ENCODE measurements around the gene ADSS1.
"Not testable (repeated sequence)": the region's sequence is repeated elsewhere in the genome, so short reads cannot be mapped to it uniquely, and the experiment has no call there.

ADSS1 gene

DNA sequence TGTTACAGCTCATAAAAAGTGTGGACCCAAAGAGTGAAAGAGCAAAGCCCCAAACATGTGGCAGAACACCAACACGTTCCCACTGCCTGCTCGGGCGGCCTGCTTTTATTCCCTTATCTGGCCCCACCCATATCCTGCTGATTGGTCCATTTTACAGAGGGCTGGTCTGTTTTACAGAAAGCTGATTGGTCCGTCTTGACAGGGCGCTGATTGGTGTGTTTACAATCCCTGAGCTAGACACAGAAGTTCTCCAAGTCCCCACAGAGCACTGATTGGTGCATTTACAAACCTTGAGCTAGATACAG, 26.7 kb downstream of the ADSS1 start:
- H3K4me3 ChIP-seq (ENCODE audit: insufficient read depth, low read depth, low read length); H3K27me3 ChIP-seq (ENCODE audit: control insufficient read depth, insufficient read depth, low read length, poor library complexity, severe bottlenecking); H3K27ac ChIP-seq (ENCODE audit: insufficient read depth, low read depth, low read length, poor library complexity, severe bottlenecking); H3K9me3 ChIP-seq (ENCODE audit: control insufficient read depth, low read length): not testable (repeated sequence)
- peaks cover 14% of the 10 kb centered on the region for H3K4me1 ChIP-seq (ENCODE audit: control insufficient read depth, insufficient read depth, low read length)
- WGBS, 2 experiments = 93 to 96% methylated on average over 5 of the region's 5 CpGs
- peaks cover 10% of the 10 kb centered on the region for H3K36me3 ChIP-seq (ENCODE audit: control insufficient read depth, insufficient read depth, low read length)

DNA sequence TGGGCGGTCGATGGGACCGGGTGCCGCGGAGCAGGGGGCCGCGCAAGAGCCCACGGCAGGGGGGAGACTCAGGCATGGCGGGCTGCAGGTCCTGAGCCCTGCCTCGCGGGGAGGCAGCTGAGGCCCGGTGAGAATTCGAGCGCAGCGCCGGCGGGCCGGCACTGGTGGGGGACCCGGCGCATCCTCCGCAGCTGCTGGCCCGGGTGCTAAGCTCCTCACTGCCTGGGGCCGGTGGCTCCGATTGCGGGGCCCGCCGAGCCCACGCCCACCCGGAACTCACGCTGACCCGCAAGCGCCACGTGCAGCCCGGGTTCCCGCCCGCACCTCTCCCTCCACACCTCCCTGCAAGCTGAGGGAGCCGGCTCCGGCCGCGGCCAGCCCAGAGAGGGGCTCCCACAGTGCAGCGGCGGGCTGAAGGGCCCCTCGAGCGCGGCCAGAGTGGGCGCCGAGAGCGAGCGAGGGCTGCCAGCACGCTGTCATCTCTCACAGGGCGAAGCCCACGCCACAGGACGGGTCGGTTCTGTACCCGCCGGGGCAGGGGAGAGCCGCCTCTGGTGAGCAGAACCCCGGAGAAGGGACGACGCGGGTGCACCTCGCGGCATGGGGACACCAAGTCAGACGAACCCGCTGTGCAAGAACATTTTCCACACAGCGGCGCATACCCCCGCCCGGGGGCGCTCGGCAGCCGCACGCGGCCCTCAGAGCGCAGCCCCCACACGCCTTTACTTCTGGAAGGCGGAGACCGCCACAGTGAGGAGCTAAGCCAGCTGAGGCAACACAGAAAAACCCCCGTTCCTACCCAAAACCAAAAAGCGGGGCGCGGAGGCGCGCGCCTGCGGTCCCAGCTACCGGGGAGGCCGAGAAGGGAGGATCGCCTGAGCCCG, 27.8 kb downstream of the ADSS1 start:
- Histone ChIP-seq H3K36me3 (ENCODE audit: control insufficient read depth, insufficient read depth, low read length) (peaks cover 21% of the 10 kb centered on the region), H3K27ac (ENCODE audit: insufficient read depth, low read depth, low read length, poor library complexity, severe bottlenecking) (peak overlapping the region; percentile 45), H3K4me1 (ENCODE audit: control insufficient read depth, insufficient read depth, low read length) (peaks cover 14% of the 10 kb centered on the region), H3K4me3 (ENCODE audit: insufficient read depth, low read depth, low read length) (peak overlapping the region; percentile 33), H3K27me3 (ENCODE audit: control insufficient read depth, insufficient read depth, low read length, poor library complexity, severe bottlenecking) (no peaks in the 10 kb centered on the region), H3K9me3 (ENCODE audit: control insufficient read depth, low read length) (no peaks in the 10 kb centered on the region)
- WGBS, 2 experiments = 91 to 93% methylated on average over 90 of the region's 90 CpGs

DNA sequence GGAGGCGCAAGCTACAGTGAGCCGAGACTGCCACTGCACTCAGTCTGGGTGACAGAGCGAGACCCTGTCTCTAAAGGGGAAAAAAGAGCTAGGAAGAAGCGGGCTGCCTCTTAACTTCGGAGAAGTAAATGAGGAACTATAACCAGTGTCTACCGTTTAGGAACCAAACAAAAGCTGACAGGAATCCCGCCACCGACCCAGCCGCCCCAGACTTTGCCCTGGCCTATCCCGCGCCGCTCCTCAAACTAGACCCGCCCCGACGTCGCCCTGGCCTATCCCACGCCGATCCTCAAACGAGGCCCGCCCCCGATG, 28.4 kb downstream of the ADSS1 start:
- Histone ChIP-seq H3K4me3 (ENCODE audit: insufficient read depth, low read depth, low read length) (peak overlapping the region; percentile 33), H3K27me3 (ENCODE audit: control insufficient read depth, insufficient read depth, low read length, poor library complexity, severe bottlenecking) (no peaks in the 10 kb centered on the region), H3K36me3 (ENCODE audit: control insufficient read depth, insufficient read depth, low read length) (peaks cover 21% of the 10 kb centered on the region), H3K9me3 (ENCODE audit: control insufficient read depth, low read length) (no peaks in the 10 kb centered on the region), H3K4me1 (ENCODE audit: control insufficient read depth, insufficient read depth, low read length) (peaks cover 14% of the 10 kb centered on the region), H3K27ac (ENCODE audit: insufficient read depth, low read depth, low read length, poor library complexity, severe bottlenecking) (peak overlapping the region; percentile 45)
- 11% methylated on average over 21 of the region's 21 CpGs for WGBS, 2 experiments

DNA sequence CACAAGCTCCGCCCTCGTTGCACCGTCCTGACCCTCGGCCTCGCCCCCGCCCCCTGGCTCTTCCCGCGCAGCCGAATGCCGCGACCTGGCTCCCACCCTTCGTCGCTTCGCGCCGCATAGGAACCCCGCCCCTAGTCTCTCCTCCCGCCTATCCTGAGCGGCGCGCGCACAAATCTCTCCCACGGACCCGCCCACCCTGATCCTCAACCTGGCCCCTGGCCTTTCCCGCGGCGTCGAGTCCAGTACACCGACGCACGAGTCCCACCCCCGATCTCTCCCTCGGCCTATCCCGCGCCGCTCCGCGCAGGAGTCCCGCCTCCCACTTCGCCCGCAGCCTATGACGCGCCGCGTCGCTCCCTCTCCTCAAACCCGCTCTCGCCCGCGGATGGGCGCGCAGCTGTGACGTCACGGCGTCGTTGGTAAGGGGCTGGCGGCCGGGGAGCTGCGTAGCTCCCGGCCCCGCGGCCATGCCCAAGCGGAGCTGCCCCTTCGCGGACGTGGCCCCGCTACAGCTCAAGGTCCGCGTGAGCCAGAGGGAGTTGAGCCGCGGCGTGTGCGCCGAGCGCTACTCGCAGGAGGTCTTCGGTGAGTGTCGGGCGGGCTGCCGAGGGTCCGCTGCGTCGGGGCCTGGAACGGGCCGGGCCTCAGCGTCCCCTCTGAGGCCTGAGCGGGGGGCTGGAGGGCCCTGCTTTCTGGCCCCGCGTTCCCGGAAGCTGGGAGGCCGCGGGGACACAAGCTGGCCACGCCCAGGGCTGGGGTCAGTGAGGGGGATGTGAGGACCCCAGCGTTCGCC, 28.9 kb downstream of the ADSS1 start, which contains the start of gene SIVA1:
TSS of gene SIVA1 (plus strand) at position 413 of the 793 bp plus-strand sequence. CDS start at position 468, 55 bp downstream.
- H3K4me3 ChIP-seq (ENCODE audit: insufficient read depth, low read depth, low read length) = peak within 1 kb of the TSS; percentile 76
- no peaks in the 10 kb centered on the region for H3K9me3 ChIP-seq (ENCODE audit: control insufficient read depth, low read length)
- peaks cover 24% of the 10 kb centered on the region for H3K36me3 ChIP-seq (ENCODE audit: control insufficient read depth, insufficient read depth, low read length)
- H3K27me3 ChIP-seq (ENCODE audit: control insufficient read depth, insufficient read depth, low read length, poor library complexity, severe bottlenecking) = no peaks in the 10 kb centered on the region
- peaks cover 14% of the 10 kb centered on the region for H3K4me1 ChIP-seq (ENCODE audit: control insufficient read depth, insufficient read depth, low read length)
- H3K27ac ChIP-seq (ENCODE audit: insufficient read depth, low read depth, low read length, poor library complexity, severe bottlenecking) = peak within 1 kb of the TSS; percentile 45
- whole genome bisulfite sequencing, 2 experiments = 0% methylated on average over 95 of the region's 95 CpGs

DNA sequence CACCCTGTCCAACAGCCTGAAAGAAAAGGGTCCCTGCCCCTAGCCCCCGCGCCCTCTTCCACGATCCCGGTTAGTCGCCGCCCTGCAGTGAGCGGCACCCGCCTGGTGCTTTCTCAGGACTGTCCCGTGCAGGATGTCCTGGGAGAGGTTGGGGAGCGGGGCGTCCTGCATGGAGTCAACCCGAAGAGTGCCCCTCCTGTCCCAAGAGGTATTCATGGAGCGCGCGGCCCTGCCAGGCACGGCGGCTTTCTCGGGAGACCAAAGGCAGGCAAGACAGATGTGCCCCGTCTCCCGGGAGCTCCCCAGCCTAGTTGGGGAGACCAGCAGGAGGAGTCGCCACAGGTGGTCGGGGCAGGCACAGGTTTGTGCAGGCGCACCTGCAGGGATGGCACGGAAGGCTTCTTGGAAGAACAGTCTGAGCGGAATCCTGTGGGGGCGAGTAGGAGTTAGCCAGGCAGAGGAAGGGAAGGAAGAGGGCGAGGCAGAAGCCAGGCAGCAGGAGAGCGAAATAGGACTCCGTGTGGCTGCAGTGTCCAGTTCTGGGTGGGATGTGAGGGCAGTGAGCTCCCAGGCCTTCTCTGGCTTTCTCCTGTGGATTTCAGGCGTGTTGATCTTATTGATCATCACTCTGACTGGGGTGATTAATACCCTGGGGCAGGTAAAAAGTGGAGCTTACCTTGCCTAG, 29.6 kb downstream of the ADSS1 start:
- 5 to 6% methylated on average over 30 of the region's 30 CpGs for WGBS, 2 experiments
- peak overlapping the region; percentile 76 for H3K4me3 ChIP-seq (ENCODE audit: insufficient read depth, low read depth, low read length)
- peaks cover 28% of the 10 kb centered on the region for H3K36me3 ChIP-seq (ENCODE audit: control insufficient read depth, insufficient read depth, low read length)
- no peaks in the 10 kb centered on the region for H3K27me3 ChIP-seq (ENCODE audit: control insufficient read depth, insufficient read depth, low read length, poor library complexity, severe bottlenecking)
- H3K4me1 ChIP-seq (ENCODE audit: control insufficient read depth, insufficient read depth, low read length) = peaks cover 7% of the 10 kb centered on the region
- peak overlapping the region; percentile 0 for H3K27ac ChIP-seq (ENCODE audit: insufficient read depth, low read depth, low read length, poor library complexity, severe bottlenecking)
- no peaks in the 10 kb centered on the region for H3K9me3 ChIP-seq (ENCODE audit: control insufficient read depth, low read length)

DNA sequence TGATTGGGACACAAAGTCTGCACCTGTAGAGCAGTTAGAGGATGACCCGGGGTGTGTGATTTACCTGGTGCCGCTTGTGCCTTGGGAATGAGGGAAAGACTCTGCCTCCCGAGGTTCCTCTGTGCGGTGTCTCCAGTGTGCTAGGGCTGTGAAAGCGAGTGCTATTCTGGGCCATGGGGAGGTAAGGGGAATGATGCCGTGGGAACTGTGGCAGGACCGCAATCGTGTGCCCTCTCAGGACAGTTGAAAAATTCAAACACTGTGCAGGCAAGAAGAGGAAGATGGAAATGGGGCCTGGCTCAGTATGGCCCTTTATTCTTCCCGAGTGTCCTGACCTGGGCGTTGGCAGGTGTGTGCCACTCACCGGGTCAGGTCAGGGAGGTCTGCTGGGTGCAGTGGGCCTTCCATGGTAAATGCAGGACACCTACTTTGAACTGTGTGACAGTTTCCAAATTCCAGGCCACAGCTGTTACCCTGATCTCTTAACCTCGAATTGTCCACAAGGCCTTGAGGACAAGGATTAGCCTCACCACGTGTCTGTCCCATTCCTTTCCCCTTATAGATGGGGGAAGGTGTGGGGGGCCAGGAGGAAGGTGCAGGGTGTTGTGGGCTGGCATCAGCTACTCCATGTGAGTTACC, 30.3 kb downstream of the ADSS1 start:
- peaks cover 6% of the 10 kb centered on the region for H3K4me1 ChIP-seq (ENCODE audit: control insufficient read depth, insufficient read depth, low read length)
- H3K4me3 ChIP-seq (ENCODE audit: insufficient read depth, low read depth, low read length) = peak overlapping the region; percentile 76
- H3K27ac ChIP-seq (ENCODE audit: insufficient read depth, low read depth, low read length, poor library complexity, severe bottlenecking) = no peak overlapping the region
- H3K9me3 ChIP-seq (ENCODE audit: control insufficient read depth, low read length) = no peaks in the 10 kb centered on the region
- WGBS, 2 experiments = 89% methylated on average over 13 of the region's 13 CpGs
- no peaks in the 10 kb centered on the region for H3K27me3 ChIP-seq (ENCODE audit: control insufficient read depth, insufficient read depth, low read length, poor library complexity, severe bottlenecking)
- peaks cover 35% of the 10 kb centered on the region for H3K36me3 ChIP-seq (ENCODE audit: control insufficient read depth, insufficient read depth, low read length)

DNA sequence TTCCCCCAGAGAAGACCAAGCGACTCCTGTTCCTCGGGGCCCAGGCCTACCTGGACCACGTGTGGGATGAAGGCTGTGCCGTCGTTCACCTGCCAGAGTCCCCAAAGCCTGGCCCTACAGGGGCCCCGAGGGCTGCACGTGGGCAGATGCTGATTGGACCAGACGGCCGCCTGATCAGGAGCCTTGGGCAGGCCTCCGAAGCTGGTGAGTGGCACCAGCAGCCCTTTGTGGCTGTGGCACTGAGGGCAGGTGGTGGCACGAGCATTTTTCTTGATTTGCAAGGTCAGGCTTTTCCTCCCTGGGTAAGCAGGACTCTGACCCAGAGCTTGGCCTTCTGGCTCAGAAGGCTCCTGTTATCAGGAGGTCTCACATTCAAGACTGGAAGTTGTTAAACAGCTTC, 31.6 kb downstream of the ADSS1 start:
- no peak overlapping the region for H3K27ac ChIP-seq (ENCODE audit: insufficient read depth, low read depth, low read length, poor library complexity, severe bottlenecking)
- no peaks in the 10 kb centered on the region for H3K27me3 ChIP-seq (ENCODE audit: control insufficient read depth, insufficient read depth, low read length, poor library complexity, severe bottlenecking)
- no peak overlapping the region for H3K4me3 ChIP-seq (ENCODE audit: insufficient read depth, low read depth, low read length)
- no peaks in the 10 kb centered on the region for H3K9me3 ChIP-seq (ENCODE audit: control insufficient read depth, low read length)
- peaks cover 6% of the 10 kb centered on the region for H3K4me1 ChIP-seq (ENCODE audit: control insufficient read depth, insufficient read depth, low read length)
- 95% methylated on average over 11 of the region's 11 CpGs for WGBS, 2 experiments
- peaks cover 36% of the 10 kb centered on the region for H3K36me3 ChIP-seq (ENCODE audit: control insufficient read depth, insufficient read depth, low read length)

DNA sequence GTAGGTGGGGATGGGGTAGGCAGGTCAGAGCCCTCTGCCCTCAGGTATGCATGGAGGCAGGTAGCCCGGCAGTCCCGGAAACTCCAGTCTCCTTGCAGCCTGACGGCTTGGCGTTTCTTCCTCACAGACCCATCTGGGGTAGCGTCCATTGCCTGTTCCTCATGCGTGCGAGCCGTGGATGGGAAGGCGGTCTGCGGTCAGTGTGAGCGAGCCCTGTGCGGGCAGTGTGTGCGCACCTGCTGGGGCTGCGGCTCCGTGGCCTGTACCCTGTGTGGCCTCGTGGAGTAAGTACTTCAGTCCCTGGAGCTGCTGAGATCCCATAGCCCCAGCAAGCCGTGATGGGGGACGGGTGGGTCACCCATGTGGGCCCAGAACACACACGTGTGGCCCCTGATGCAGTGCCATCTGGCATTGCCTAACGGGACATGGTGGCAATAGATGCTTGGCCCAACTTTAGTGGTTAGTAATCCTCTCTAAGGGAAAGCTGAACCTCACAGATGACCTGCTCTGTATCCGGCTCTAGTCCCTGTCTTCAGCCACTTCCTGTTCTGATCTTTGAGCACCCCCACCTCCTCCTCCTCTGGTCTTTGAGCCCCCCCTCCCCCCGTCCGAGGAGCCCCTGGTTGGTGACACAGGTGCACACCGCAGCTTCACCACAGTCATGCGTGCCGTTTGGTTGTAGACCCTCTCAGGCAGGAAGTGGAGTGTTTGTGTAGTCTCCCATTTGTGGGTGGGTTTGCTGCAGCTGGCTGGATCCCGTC, 32.6 kb downstream of the ADSS1 start:
- Histone ChIP-seq H3K27ac (ENCODE audit: insufficient read depth, low read depth, low read length, poor library complexity, severe bottlenecking) (no peak overlapping the region), H3K36me3 (ENCODE audit: control insufficient read depth, insufficient read depth, low read length) (peaks cover 36% of the 10 kb centered on the region), H3K4me3 (ENCODE audit: insufficient read depth, low read depth, low read length) (no peak overlapping the region), H3K4me1 (ENCODE audit: control insufficient read depth, insufficient read depth, low read length) (peaks cover 6% of the 10 kb centered on the region), H3K9me3 (ENCODE audit: control insufficient read depth, low read length) (no peaks in the 10 kb centered on the region), H3K27me3 (ENCODE audit: control insufficient read depth, insufficient read depth, low read length, poor library complexity, severe bottlenecking) (no peaks in the 10 kb centered on the region)
- WGBS, 2 experiments = 91 to 92% methylated on average over 27 of the region's 27 CpGs

DNA sequence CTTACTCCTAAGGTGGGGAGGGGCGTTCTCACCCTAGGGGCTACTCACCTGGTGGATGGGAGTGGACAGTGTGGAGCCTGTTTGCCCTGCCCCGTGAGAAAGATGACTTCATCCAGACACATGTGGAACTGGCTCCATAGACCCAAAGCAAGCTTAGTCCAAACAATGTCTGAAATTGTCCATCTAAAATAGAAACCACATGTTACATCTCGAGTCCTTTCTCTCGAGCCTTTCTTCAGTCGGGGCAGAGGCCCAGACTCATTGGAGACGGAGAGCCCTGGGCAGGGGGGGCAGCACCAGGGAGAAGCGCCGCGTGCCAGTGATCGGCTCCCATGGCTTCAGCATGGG, 33.2 kb downstream of the ADSS1 start:
- no peak overlapping the region for H3K27ac ChIP-seq (ENCODE audit: insufficient read depth, low read depth, low read length, poor library complexity, severe bottlenecking)

More for the DNA sequence above, 33.2 kb downstream of the ADSS1 start:
- peaks cover 6% of the 10 kb centered on the region for H3K4me1 ChIP-seq (ENCODE audit: control insufficient read depth, insufficient read depth, low read length)
- no peaks in the 10 kb centered on the region for H3K9me3 ChIP-seq (ENCODE audit: control insufficient read depth, low read length)
- no peak overlapping the region for H3K4me3 ChIP-seq (ENCODE audit: insufficient read depth, low read depth, low read length)
- peaks cover 36% of the 10 kb centered on the region for H3K36me3 ChIP-seq (ENCODE audit: control insufficient read depth, insufficient read depth, low read length)
- no peaks in the 10 kb centered on the region for H3K27me3 ChIP-seq (ENCODE audit: control insufficient read depth, insufficient read depth, low read length, poor library complexity, severe bottlenecking)
- 95 to 97% methylated on average over 10 of the region's 10 CpGs for WGBS, 2 experiments
